SK-N-SH treated with all-trans-retinoic acid at 6 μM for 48 hours (cell line): ENCODE measurements around the gene ACIN1.

Experiments
- ATAC-seq: fragments of 200-7000 bp; cut with Tn5 transposase; 3 replicates; pipeline ENCODE4 v1.9.1; 2020; ENCODE audit warnings: mild to moderate bottlenecking, moderate library complexity
- ARNTL ChIP-seq: fragments of 450-650 bp; formaldehyde crosslinking; IDR thresholded peaks from 2 replicates; pipeline ENCODE4 v1.5.0; 2020; ENCODE audit warnings: low read depth, mild to moderate bottlenecking, moderate library complexity, borderline replicate concordance
- BACH2 ChIP-seq: fragments of 250-450 bp; sonication (Bioruptor Pico); IDR thresholded peaks from 2 replicates; pipeline ENCODE4 v1.9.0; 2021; ENCODE audit warnings: mild to moderate bottlenecking, borderline replicate concordance
- CREB5 ChIP-seq: fragments of 250-450 bp; sonication (Bioruptor Pico); IDR thresholded peaks from 2 replicates; pipeline ENCODE4 v1.5.1; 2020; ENCODE audit warnings: low read depth, mild to moderate bottlenecking, moderate library complexity
- CSRNP3 ChIP-seq: fragments of 250-450 bp; sonication (Bioruptor Pico); IDR thresholded peaks from 2 replicates; pipeline ENCODE4 v1.5.1; 2021; ENCODE audit warnings: mild to moderate bottlenecking, moderate library complexity
- ESRRG ChIP-seq: fragments of 250-450 bp; sonication (Bioruptor Pico); IDR thresholded peaks from 2 replicates; pipeline ENCODE4 v1.6.1; 2021; ENCODE audit warnings: mild to moderate bottlenecking
- GLIS3 ChIP-seq: fragments of 250-450 bp; sonication (Bioruptor Pico); IDR thresholded peaks from 2 replicates; pipeline ENCODE4 v1.5.0; 2020; ENCODE audit warnings: mild to moderate bottlenecking, moderate library complexity
- ISL1 ChIP-seq: fragments of 250-450 bp; sonication (Bioruptor Pico); IDR thresholded peaks from 2 replicates; pipeline ENCODE4 v2.1.2; 2022; ENCODE audit warnings: mild to moderate bottlenecking, moderate library complexity
- PATZ1 ChIP-seq: fragments of 250-450 bp; sonication (Bioruptor Pico); IDR thresholded peaks from 2 replicates; pipeline ENCODE4 v1.8.0; 2020; ENCODE audit warnings: mild to moderate bottlenecking, moderate library complexity, borderline replicate concordance
- POU6F1 ChIP-seq: fragments of 250-450 bp; sonication (Bioruptor Pico); IDR thresholded peaks from 2 replicates; pipeline ENCODE4 v1.8.0; 2021; ENCODE audit warnings: low read depth, mild to moderate bottlenecking, moderate library complexity, borderline replicate concordance
- PPARA ChIP-seq: fragments of 250-450 bp; sonication (Bioruptor Pico); IDR thresholded peaks from 2 replicates; pipeline ENCODE4 v1.5.0; 2020; ENCODE audit warnings: mild to moderate bottlenecking, borderline replicate concordance
- RARB ChIP-seq: fragments of 250-450 bp; sonication (Bioruptor Pico); IDR thresholded peaks from 2 replicates; pipeline ENCODE4 v1.8.0; 2021; ENCODE audit warnings: mild to moderate bottlenecking, moderate library complexity
- SNAI2 ChIP-seq: fragments of 250-450 bp; sonication (Bioruptor Pico); IDR thresholded peaks from 2 replicates; pipeline ENCODE4 v1.5.0; 2020; ENCODE audit warnings: mild to moderate bottlenecking, moderate library complexity
- TCF4 ChIP-seq: fragments of 250-450 bp; sonication (Bioruptor Pico); IDR thresholded peaks from 2 replicates; pipeline ENCODE4 v1.8.0; 2021; ENCODE audit warnings: mild to moderate bottlenecking, moderate library complexity, borderline replicate concordance
- TOX ChIP-seq: fragments of 250-450 bp; sonication (Bioruptor Pico); IDR thresholded peaks from 2 replicates; pipeline ENCODE4 v1.8.0; 2021; ENCODE audit warnings: mild to moderate bottlenecking, moderate library complexity, borderline replicate concordance
- TSHZ2 ChIP-seq: fragments of 250-450 bp; sonication (Bioruptor Pico); IDR thresholded peaks from 2 replicates; pipeline ENCODE4 v1.5.0; 2020; ENCODE audit warnings: mild to moderate bottlenecking, moderate library complexity
- ZFP3 ChIP-seq: fragments of 250-450 bp; sonication (Bioruptor Pico); IDR thresholded peaks from 2 replicates; pipeline ENCODE4 v1.5.0; 2020; ENCODE audit warnings: mild to moderate bottlenecking, moderate library complexity
- ZFP30 ChIP-seq: fragments of 450-650 bp; formaldehyde crosslinking; IDR thresholded peaks from 2 replicates; pipeline ENCODE4 v1.5.0; 2022; ENCODE audit warnings: mild to moderate bottlenecking, moderate library complexity
- ZNF565 ChIP-seq: fragments of 450-650 bp; formaldehyde crosslinking; conservative IDR thresholded peaks from 2 replicates; pipeline ENCODE4 v1.5.0; 2020; ENCODE audit warnings: low read depth, mild to moderate bottlenecking, moderate library complexity
- ZNF70 ChIP-seq: fragments of 450-650 bp; formaldehyde crosslinking; IDR thresholded peaks from 2 replicates; pipeline ENCODE4 v1.5.0; 2020; ENCODE audit warnings: mild to moderate bottlenecking, moderate library complexity

Gene ACIN1

GRCh38 chr14:23122086-23122485 is 27.1 kb upstream of the ACIN1 start:
- TF ChIP-seq PPARA (CRISPR knock-in tag), result no peak
- TF ChIP-seq BACH2 (CRISPR knock-in tag), result no peak
- no peak for TF ChIP-seq ZNF70 (CRISPR knock-in tag)
- TF ChIP-seq ZFP30 (CRISPR knock-in tag), result no peak
- no peak for TF ChIP-seq CSRNP3 (CRISPR knock-in tag)
- no peak for ATAC-seq

- peak; percentile 23; the same call in 2 of the 3 replicates for ATAC-seq
- no peak for TF ChIP-seq BACH2 (CRISPR knock-in tag)
- TF ChIP-seq ISL1 (CRISPR knock-in tag), result no peak
- no peak for TF ChIP-seq POU6F1
- TF ChIP-seq PPARA (CRISPR knock-in tag), result no peak
- no peak for TF ChIP-seq ZNF565 (CRISPR knock-in tag)
- TF ChIP-seq SNAI2 (CRISPR knock-in tag), result no peak
- TF ChIP-seq RARB (CRISPR knock-in tag), result no peak
- TF ChIP-seq ARNTL, result no peak
- TF ChIP-seq TCF4 (CRISPR knock-in tag), result no peak
- no peak for TF ChIP-seq PATZ1 (CRISPR knock-in tag)
- TF ChIP-seq ZNF70 (CRISPR knock-in tag), result no peak
- TF ChIP-seq TOX (CRISPR knock-in tag), result no peak
- no peak for TF ChIP-seq CREB5 (CRISPR knock-in tag)
- TF ChIP-seq GLIS3 (CRISPR knock-in tag), result no peak
- no peak for TF ChIP-seq CSRNP3 (CRISPR knock-in tag)
- no peak for TF ChIP-seq ESRRG (CRISPR knock-in tag)
- no peak for TF ChIP-seq TSHZ2
- TF ChIP-seq, all 23 proteins: peak for 0
Measured at GRCh38 chr14:23121361-23121771, 26.4 kb upstream of the ACIN1 start.

GRCh38 chr14:23120541-23121251 is 25.8 kb upstream of the ACIN1 start:
- TF ChIP-seq TOX (CRISPR knock-in tag) (no peak), POU6F1 (no peak), ZFP3 (no peak), ZNF70 (CRISPR knock-in tag) (no peak), CSRNP3 (CRISPR knock-in tag) (no peak), ZNF565 (CRISPR knock-in tag) (no peak), ISL1 (CRISPR knock-in tag) (no peak), RARB (CRISPR knock-in tag) (no peak)
- peak; percentile 96 for ATAC-seq
